Mesothelial cell of epicardium (in vitro differentiated cells): ENCODE results near the gene LZIC. TPM values are rescaled to one million over a fixed set of nuclear protein-coding genes. Genes with fewer than 3 reads are reported as not detected.

Experiments used
- DNase-seq, 2 experiments: peaks; one replicate each; pipeline ENCODE4 v3.0.0; 2021; ENCODE audit warnings: low spot score in 2 of 2; ENCODE audit not compliant: unreplicated experiment in 2 of 2
- H3K27ac Mint-ChIP-seq: 2 replicates; pipeline ENCODE4 v1.8.0; 2021; ENCODE audit warnings: mixed read lengths
- H3K27me3 Mint-ChIP-seq: 2 replicates; pipeline ENCODE4 v1.8.0; 2021; ENCODE audit warnings: low read depth, mixed read lengths
- H3K36me3 Mint-ChIP-seq: 2 replicates; pipeline ENCODE4 v1.8.0; 2021; ENCODE audit warnings: mixed read lengths
- H3K4me1 Mint-ChIP-seq: 2 replicates; pipeline ENCODE4 v1.8.0; 2021; ENCODE audit warnings: mixed read lengths
- H3K4me3 Mint-ChIP-seq: 2 replicates; pipeline ENCODE4 v1.8.0; 2021; ENCODE audit warnings: mild to moderate bottlenecking, moderate library complexity, mixed read lengths
- H3K9me3 Mint-ChIP-seq: 2 replicates; pipeline ENCODE4 v1.8.0; 2021; ENCODE audit warnings: mixed read lengths
- CTCF ChIP-seq: fragments of 200-600 bp; sonication (generic); IDR thresholded peaks from one replicate; pipeline ENCODE4 v1.5.0; 2021; ENCODE audit warnings: antibody characterized with exemption; ENCODE audit not compliant: unreplicated experiment
- total RNA-seq: library from RNA; stranded (reverse); gene quantifications from 3 replicates; pipeline ENCODE4 v1.2.1, GENCODE V29; 2021

The LZIC gene
- 34.9 to 36.6 TPM (median 35.1 TPM) in 3 replicates for total RNA-seq

- peak; percentile 76 to 89 for DNase-seq
- peaks cover 10% of the 10 kb centered on the region for H3K4me1 Mint-ChIP-seq
- TF ChIP-seq CTCF: no peak
- H3K27me3 Mint-ChIP-seq: no peaks in the 10 kb centered on the region
- peak within 1 kb of the TSS; percentile 98 for H3K27ac Mint-ChIP-seq
- peaks cover 16% of the 10 kb centered on the region for H3K36me3 Mint-ChIP-seq
- no peaks in the 10 kb centered on the region for H3K9me3 Mint-ChIP-seq
- H3K4me3 Mint-ChIP-seq: peak within 1 kb of the TSS; percentile 92
These were observed at the start of gene LZIC, which contains the start of gene NMNAT1 for GRCh38 chr1:9942939-9943788. LZIC (minus strand) TSS chr1:9943391; CDS start chr1:9936619, 6,772 bp downstream. NMNAT1 (plus strand) TSS chr1:9943475; CDS start chr1:9972074, 28,599 bp downstream.

GRCh38 chr1:9992910-9993309 is 49.7 kb upstream of the LZIC start:
- Mint-ChIP-seq H3K27ac (no peak overlapping the region), H3K4me3 (no peak overlapping the region), H3K36me3 (no peaks in the 10 kb centered on the region), H3K27me3 (peaks cover 20% of the 10 kb centered on the region), H3K9me3 (no peaks in the 10 kb centered on the region), H3K4me1 (peaks cover 9% of the 10 kb centered on the region)
- no peak for DNase-seq
- no peak for TF ChIP-seq CTCF

GRCh38 chr1:9990944-9991343 is 47.8 kb upstream of the LZIC start:
- H3K36me3 Mint-ChIP-seq: no peaks in the 10 kb centered on the region

GRCh38 chr1:9989773-9990172 is 46.6 kb upstream of the LZIC start:
- Mint-ChIP-seq H3K27me3 (peaks cover 5% of the 10 kb centered on the region), H3K4me1 (peaks cover 5% of the 10 kb centered on the region), H3K27ac (no peak overlapping the region), H3K9me3 (no peaks in the 10 kb centered on the region), H3K4me3 (no peak overlapping the region), H3K36me3 (no peaks in the 10 kb centered on the region)
- TF ChIP-seq CTCF: no peak
- DNase-seq: no peak

More at GRCh38 chr1:9990944-9991343, 47.8 kb upstream of the LZIC start:
- TF ChIP-seq CTCF: no peak
- H3K27me3 Mint-ChIP-seq: peaks cover 7% of the 10 kb centered on the region
- no peaks in the 10 kb centered on the region for H3K9me3 Mint-ChIP-seq
- no peak overlapping the region for H3K27ac Mint-ChIP-seq
- H3K4me1 Mint-ChIP-seq: peaks cover 5% of the 10 kb centered on the region
- H3K4me3 Mint-ChIP-seq: no peak overlapping the region
- DNase-seq: no peak

GRCh38 chr1:9985001-9985400 is 41.8 kb upstream of the LZIC start:
- H3K4me3 Mint-ChIP-seq: no peak overlapping the region
- DNase-seq: no peak
- peaks cover 15% of the 10 kb centered on the region for H3K36me3 Mint-ChIP-seq
- H3K27ac Mint-ChIP-seq: no peak overlapping the region
- H3K4me1 Mint-ChIP-seq: no peaks in the 10 kb centered on the region
- no peaks in the 10 kb centered on the region for H3K27me3 Mint-ChIP-seq
- H3K9me3 Mint-ChIP-seq: no peaks in the 10 kb centered on the region
- TF ChIP-seq CTCF: no peak
